Smooth muscle cell (in vitro differentiated cells): ENCODE measurements around the gene ESPNL. TPM values are rescaled to one million over a fixed set of nuclear protein-coding genes. Genes with fewer than 3 reads are reported as not detected.

Experiments
- DNase-seq: peaks from one replicate; lab custom pipeline; 2025; ENCODE audit not compliant: unreplicated experiment; lab: John Stamatoyannopoulos, UW
- H2AFZ ChIP-seq: fragments of 200-600 bp; sonication (generic); 2 replicates; pipeline ENCODE4 v1.6.0; 2016; ENCODE audit warnings: antibody characterized with exemption, low read depth, mild to moderate bottlenecking
- H3F3A ChIP-seq: fragments of 200-600 bp; sonication (generic); 2 replicates; pipeline ENCODE4 v1.6.0; 2017; ENCODE audit warnings: antibody characterized with exemption, low read depth
- H3K27ac ChIP-seq: fragments of 200-600 bp; sonication (generic); 2 replicates; pipeline ENCODE4 v1.5.1; 2016; ENCODE audit warnings: low read depth, mild to moderate bottlenecking
- H3K27me3 ChIP-seq: fragments of 200-600 bp; sonication (generic); 2 replicates; pipeline ENCODE4 v1.6.1; 2016; ENCODE audit warnings: low read depth, mild to moderate bottlenecking
- H3K36me3 ChIP-seq: fragments of 200-600 bp; sonication (generic); 2 replicates; pipeline ENCODE4 v1.5.1; 2016; ENCODE audit warnings: low read depth
- H3K4me1 ChIP-seq: fragments of 200-600 bp; sonication (generic); 2 replicates; pipeline ENCODE4 v1.5.1; 2016; ENCODE audit warnings: low read depth
- H3K4me2 ChIP-seq: fragments of 200-600 bp; sonication (generic); 2 replicates; pipeline ENCODE4 v1.6.0; 2016; ENCODE audit warnings: mild to moderate bottlenecking
- H3K4me3 ChIP-seq: fragments of 200-600 bp; sonication (generic); 2 replicates; pipeline ENCODE4 v1.5.1; 2016; ENCODE audit warnings: mild to moderate bottlenecking
- H3K79me2 ChIP-seq: fragments of 200-600 bp; sonication (generic); 2 replicates; pipeline ENCODE4 v1.6.0; 2016; ENCODE audit warnings: low read depth, mild to moderate bottlenecking
- H3K9ac ChIP-seq: fragments of 200-600 bp; sonication (generic); 2 replicates; pipeline ENCODE4 v1.6.0; 2016; ENCODE audit warnings: low read depth
- H3K9me3 ChIP-seq: fragments of 200-600 bp; sonication (generic); replicated peaks from 2 replicates; pipeline ENCODE4 v1.5.1; 2016; ENCODE audit warnings: low read depth
- H4K20me1 ChIP-seq: fragments of 200-600 bp; sonication (generic); 2 replicates; pipeline ENCODE4 v1.6.0; 2016; ENCODE audit warnings: low read depth
- CTCF ChIP-seq: fragments of 200-600 bp; sonication (generic); IDR thresholded peaks from 2 replicates; pipeline ENCODE4 v1.5.1; 2017; ENCODE audit warnings: borderline replicate concordance, mild to moderate bottlenecking, antibody characterized with exemption; ENCODE audit not compliant: insufficient read depth, poor library complexity, severe bottlenecking
- WGBS: methylation state at CpG from one replicate; pipeline ENCODE4 v1.1.7; 2016; ENCODE audit warnings: low lambda C conversion rate; 5-methylcytosine and 5-hydroxymethylcytosine counted together
- polyA plus RNA-seq: library from polyadenylated mRNA; unstranded; fragments of >200 nt; fragmentation: Nextera tagmentation; extraction: Ambion mirVana; gene quantifications from 2 replicates; pipeline ENCODE4 v1.2.1, GENCODE V29; 2016
- total RNA-seq: library from RNA; depleted of rRNA; stranded (reverse); fragments of >200 nt; gene quantifications from 2 replicates; pipeline ENCODE4 v1.2.3, GENCODE V29; 2014

ESPNL gene
- total and polyA plus RNA-seq, 2 experiments from 2014 or later, result 0.04 TPM; not detected in 1

DNA sequence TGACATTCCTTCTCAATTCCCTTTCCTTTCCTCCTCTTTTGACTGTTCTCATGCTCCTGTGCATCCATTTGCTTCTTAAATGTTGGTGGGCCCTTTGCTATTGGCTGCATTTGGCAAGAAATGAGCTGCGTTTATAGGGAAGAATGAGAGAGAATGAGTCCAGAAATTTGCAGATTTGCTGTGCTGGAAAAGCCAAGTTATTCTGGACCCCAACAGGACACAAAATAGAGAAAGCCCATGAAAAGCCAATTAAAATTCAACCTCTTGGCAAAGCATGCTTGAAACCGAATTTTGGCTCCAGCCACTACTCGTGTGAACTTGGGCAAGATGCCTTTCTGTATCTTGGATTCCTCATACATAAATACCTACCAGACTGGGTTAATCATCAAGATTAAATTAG lies 40.6 kb upstream of the ESPNL start:
- DNase-seq, result no peak
- no peaks in the 10 kb centered on the region for H3K79me2 ChIP-seq
- no peak overlapping the region for H3K9ac ChIP-seq
- H3K4me2 ChIP-seq, result peak overlapping the region; percentile 98
- H4K20me1 ChIP-seq, result no peaks in the 10 kb centered on the region
- peak overlapping the region; percentile 84 for H3K4me3 ChIP-seq
- no peak for TF ChIP-seq CTCF
- H3F3A ChIP-seq, result peaks cover 14% of the 10 kb centered on the region
- no peaks in the 10 kb centered on the region for H3K36me3 ChIP-seq
- H3K27me3 ChIP-seq, result no peaks in the 10 kb centered on the region
- no peak overlapping the region for H3K27ac ChIP-seq
- no peaks in the 10 kb centered on the region for H3K9me3 ChIP-seq
- 93% methylated on average over 3 of the region's 3 CpGs for WGBS
- no peak overlapping the region for H2AFZ ChIP-seq
- peaks cover 11% of the 10 kb centered on the region for H3K4me1 ChIP-seq

GRCh38 chr2:238060096-238060541 lies 40.0 kb upstream of the ESPNL start:
- H3F3A ChIP-seq, result peaks cover 14% of the 10 kb centered on the region
- H3K27ac ChIP-seq, result peak overlapping the region; percentile 90
- peaks cover 11% of the 10 kb centered on the region for H3K4me1 ChIP-seq
- 0% methylated on average over 18 of the region's 18 CpGs for WGBS
- no peaks in the 10 kb centered on the region for H3K27me3 ChIP-seq
- H3K4me2 ChIP-seq, result peak overlapping the region; percentile 98
- TF ChIP-seq CTCF, result no peak
- H3K4me3 ChIP-seq, result peak overlapping the region; percentile 84
- no peaks in the 10 kb centered on the region for H3K9me3 ChIP-seq
- H3K79me2 ChIP-seq, result no peaks in the 10 kb centered on the region
- no peak for DNase-seq
- H3K36me3 ChIP-seq, result no peaks in the 10 kb centered on the region
- no peaks in the 10 kb centered on the region for H4K20me1 ChIP-seq
- peak overlapping the region; percentile 90 for H2AFZ ChIP-seq
- peak overlapping the region; percentile 88 for H3K9ac ChIP-seq

- WGBS, result under 1% methylated on average over 88 of the region's 98 CpGs
- H3K9me3 ChIP-seq, result no peaks in the 10 kb centered on the region
- peak within 1 kb of the TSS; percentile 84 for H3K4me3 ChIP-seq
- H4K20me1 ChIP-seq, result no peaks in the 10 kb centered on the region
- no peak for TF ChIP-seq CTCF
- peak within 1 kb of the TSS; percentile 90 for H3K27ac ChIP-seq
- H3F3A ChIP-seq, result peaks cover 14% of the 10 kb centered on the region
- H3K27me3 ChIP-seq, result no peaks in the 10 kb centered on the region
- peaks cover 11% of the 10 kb centered on the region for H3K4me1 ChIP-seq
- H3K36me3 ChIP-seq, result no peaks in the 10 kb centered on the region
- H3K9ac ChIP-seq, result peak within 1 kb of the TSS; percentile 88
- peak within 1 kb of the TSS; percentile 98 for H3K4me2 ChIP-seq
- H3K79me2 ChIP-seq, result no peaks in the 10 kb centered on the region
- H2AFZ ChIP-seq, result peak within 1 kb of the TSS; percentile 90
- peak; percentile 94 for DNase-seq
Observed at GRCh38 chr2:238060542-238061314, 39.4 kb upstream of the ESPNL start, which contains the start of gene SCLY. Gene SCLY, plus strand, starts transcription at chr2:238061001. Its CDS starts 54 bp downstream, at chr2:238061055.
